H1 (cell line): ENCODE data around the gene GRIK4.

Experiments
- CREB1 ChIP-seq: IDR thresholded peaks from 2 replicates; pipeline ENCODE4 v1.6.1; 2012; ENCODE audit warnings: inconsistent platforms
- KDM1A ChIP-seq: fragments of 200-600, 300-600 bp; sonication (generic); IDR thresholded peaks from 2 replicates; pipeline ENCODE4 v1.7.1; 2016; ENCODE audit warnings: mild to moderate bottlenecking, low read length, borderline replicate concordance
- POLR2AphosphoS5 ChIP-seq: IDR thresholded peaks from 2 replicates; pipeline ENCODE4 v1.6.1; 2011; ENCODE audit warnings: low read depth, low read length
- RAD21 ChIP-seq, 2 experiments: IDR thresholded peaks in 1 of 2; conservative IDR thresholded peaks in 1 of 2; 2 replicates each; pipeline ENCODE4 v1.6.1; 2011; ENCODE audit warnings: low read depth in 2 of 2, low read length in 2 of 2, improper control_type of control experiment in 1 of 2, inconsistent platforms in 1 of 2, mild to moderate bottlenecking in 1 of 2, moderate library complexity in 1 of 2
- RFX5 ChIP-seq: IDR thresholded peaks from 2 replicates; pipeline ENCODE4 v1.6.1; 2011; ENCODE audit warnings: low read depth, low read length, improper control_type of control experiment, borderline replicate concordance
- SP2 ChIP-seq: IDR thresholded peaks from 2 replicates; pipeline ENCODE4 v1.6.1; 2012; ENCODE audit warnings: mild to moderate bottlenecking, low read length, inconsistent platforms
- TF ChIP-seq, protein P1 (sequence below): IDR thresholded peaks from 2 replicates; pipeline ENCODE4 v1.6.1; 2012; ENCODE audit warnings: inconsistent platforms
- TF ChIP-seq, protein P2 (sequence below), 3 experiments: IDR thresholded peaks; 1 replicate in 2 of 3; 2 replicates in 1 of 3; pipeline versions ENCODE4 v1.5.1 to v1.6.1; 2011; ENCODE audit warnings: low read length in 3 of 3, mild to moderate bottlenecking in 3 of 3, inconsistent platforms in 2 of 3, low read depth in 1 of 3, moderate library complexity in 1 of 3; ENCODE audit not compliant: insufficient read depth in 1 of 3; ENCODE audit errors: control extremely low read depth in 1 of 3

DNA sequence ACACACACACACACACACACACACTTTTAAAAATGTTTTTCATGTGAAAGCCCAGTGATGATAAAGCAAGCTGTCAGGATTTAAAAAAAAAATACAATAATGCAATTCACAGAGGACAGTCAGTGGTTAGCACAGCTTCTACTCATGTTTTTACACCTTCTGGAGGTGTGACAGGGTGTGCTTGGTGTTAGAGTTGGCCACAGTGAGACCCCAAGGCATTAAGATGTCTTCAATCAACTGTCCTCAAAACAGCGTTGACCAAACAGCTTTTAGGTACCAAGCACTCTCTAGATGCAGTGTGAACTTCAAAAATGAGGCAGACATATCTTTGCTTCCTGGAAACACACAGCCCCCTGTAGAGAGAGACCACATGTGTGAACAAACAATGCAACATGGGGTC lies 346.0 kb downstream of the GRIK4 start:
- TF ChIP-seq KDM1A (no peak), CREB1 (no peak), RFX5 (no peak), POLR2AphosphoS5 (no peak), SP2 (no peak), RAD21 (IDR thresholded peaks at IDR 0.05 in 1 of 2, conservative IDR thresholded peaks at IDR 0.05 in 1 of 2; ENCODE audit: low read depth in 2 of 2, low read length in 2 of 2) (no peak)
- TF ChIP-seq, protein P1, sequence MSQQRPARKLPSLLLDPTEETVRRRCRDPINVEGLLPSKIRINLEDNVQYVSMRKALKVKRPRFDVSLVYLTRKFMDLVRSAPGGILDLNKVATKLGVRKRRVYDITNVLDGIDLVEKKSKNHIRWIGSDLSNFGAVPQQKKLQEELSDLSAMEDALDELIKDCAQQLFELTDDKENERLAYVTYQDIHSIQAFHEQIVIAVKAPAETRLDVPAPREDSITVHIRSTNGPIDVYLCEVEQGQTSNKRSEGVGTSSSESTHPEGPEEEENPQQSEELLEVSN = no peak
- TF ChIP-seq, protein P2, sequence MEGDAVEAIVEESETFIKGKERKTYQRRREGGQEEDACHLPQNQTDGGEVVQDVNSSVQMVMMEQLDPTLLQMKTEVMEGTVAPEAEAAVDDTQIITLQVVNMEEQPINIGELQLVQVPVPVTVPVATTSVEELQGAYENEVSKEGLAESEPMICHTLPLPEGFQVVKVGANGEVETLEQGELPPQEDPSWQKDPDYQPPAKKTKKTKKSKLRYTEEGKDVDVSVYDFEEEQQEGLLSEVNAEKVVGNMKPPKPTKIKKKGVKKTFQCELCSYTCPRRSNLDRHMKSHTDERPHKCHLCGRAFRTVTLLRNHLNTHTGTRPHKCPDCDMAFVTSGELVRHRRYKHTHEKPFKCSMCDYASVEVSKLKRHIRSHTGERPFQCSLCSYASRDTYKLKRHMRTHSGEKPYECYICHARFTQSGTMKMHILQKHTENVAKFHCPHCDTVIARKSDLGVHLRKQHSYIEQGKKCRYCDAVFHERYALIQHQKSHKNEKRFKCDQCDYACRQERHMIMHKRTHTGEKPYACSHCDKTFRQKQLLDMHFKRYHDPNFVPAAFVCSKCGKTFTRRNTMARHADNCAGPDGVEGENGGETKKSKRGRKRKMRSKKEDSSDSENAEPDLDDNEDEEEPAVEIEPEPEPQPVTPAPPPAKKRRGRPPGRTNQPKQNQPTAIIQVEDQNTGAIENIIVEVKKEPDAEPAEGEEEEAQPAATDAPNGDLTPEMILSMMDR (IDR thresholded peaks at IDR 0.05; ENCODE audit: control extremely low read depth in 1 of 3, insufficient read depth in 1 of 3, low read depth in 1 of 3, low read length in 3 of 3) = no peak
